CD4-positive, CD25-positive, alpha-beta regulatory T cell (primary cell): ENCODE results near the gene PIGN. TPM values are rescaled to one million over a fixed set of nuclear protein-coding genes. Genes with fewer than 3 reads are reported as not detected.

Source experiments
- ATAC-seq, 2 donors: fragments of 150-1000 bp; cut with Tn5 transposase; one replicate each; pipeline ENCODE4 v1.10.0; 2021; ENCODE audit warnings: low read depth in 2 of 2, moderate number of reproducible peaks in 2 of 2, moderate library complexity in 1 of 2
- DNase-seq, 3 donors: peaks; one replicate each; pipeline versions ENCODE4 v3.0.0 to v3.0.0-alpha.2; 2012 to 2022; ENCODE audit warnings: mixed read lengths in 1 of 3
- H3K27ac ChIP-seq: one replicate; pipeline ENCODE4 v1.7.0; 2013; ENCODE audit warnings: mild to moderate bottlenecking, low read length; ENCODE audit not compliant: insufficient read depth, poor library complexity, severe bottlenecking
- H3K27me3 ChIP-seq: one replicate; pipeline ENCODE4 v1.7.0; 2013; ENCODE audit warnings: low read length; ENCODE audit not compliant: control insufficient read depth, insufficient read depth
- H3K36me3 ChIP-seq: one replicate; pipeline ENCODE4 v1.7.0; 2013; ENCODE audit warnings: mild to moderate bottlenecking, low read length, moderate library complexity; ENCODE audit not compliant: control insufficient read depth, insufficient read depth
- H3K4me1 ChIP-seq: 2 replicates; pipeline ENCODE4 v1.7.0; 2013; ENCODE audit warnings: mild to moderate bottlenecking, low read length; ENCODE audit not compliant: insufficient read depth, control insufficient read depth, poor library complexity, severe bottlenecking
- H3K4me3 ChIP-seq: one replicate; pipeline ENCODE4 v1.7.0; 2013; ENCODE audit warnings: low read depth, mild to moderate bottlenecking, low read length, moderate library complexity
- H3K9me3 ChIP-seq, 2 experiments: 1 replicate in 1 of 2; 2 replicates in 1 of 2; pipeline ENCODE4 v1.7.0; 2013; ENCODE audit warnings: low read length in 2 of 2, mild to moderate bottlenecking in 1 of 2, moderate library complexity in 1 of 2; ENCODE audit not compliant: control insufficient read depth in 2 of 2
- H3K27ac Mint-ChIP-seq, 3 donors: one replicate each; pipeline ENCODE4 v1.8.0; 2020 to 2022; ENCODE audit warnings: mild to moderate bottlenecking in 3 of 3, mixed read lengths in 3 of 3, moderate library complexity in 2 of 3
- H3K27me3 Mint-ChIP-seq: one replicate; pipeline ENCODE4 v1.8.0; 2022; ENCODE audit warnings: mild to moderate bottlenecking, mixed read lengths
- H3K36me3 Mint-ChIP-seq: one replicate; pipeline ENCODE4 v1.8.0; 2020; ENCODE audit warnings: mixed read lengths
- H3K4me1 Mint-ChIP-seq, 4 donors: one replicate each; pipeline ENCODE4 v1.8.0; 2020 to 2022; ENCODE audit warnings: mixed read lengths in 4 of 4, mild to moderate bottlenecking in 1 of 4
- H3K4me3 Mint-ChIP-seq, 4 donors: one replicate each; pipeline ENCODE4 v1.8.0; 2020 to 2022; ENCODE audit warnings: mild to moderate bottlenecking in 4 of 4, mixed read lengths in 4 of 4, moderate library complexity in 3 of 4
- H3K9me3 Mint-ChIP-seq, 7 donors: one replicate each; pipeline ENCODE4 v1.8.0; 2020 to 2022; ENCODE audit warnings: mixed read lengths in 7 of 7, mild to moderate bottlenecking in 3 of 7, moderate library complexity in 2 of 7
- polyA plus RNA-seq, 4 donors: library from polyadenylated mRNA; unstranded; fragments of 300-500 nt; fragmentation: Illumina TruSeq; gene quantifications; one replicate each; pipeline ENCODE4 v1.2.3, GENCODE V29; 2021
- total RNA-seq: library from RNA; stranded (reverse); gene quantifications from one replicate; pipeline ENCODE4 v1.2.3, GENCODE V29; 2022

Gene PIGN
- total and polyA plus RNA-seq, 5 donors from 2014 or later: 11.1 to 14.6 (median 12.0) TPM

DNA sequence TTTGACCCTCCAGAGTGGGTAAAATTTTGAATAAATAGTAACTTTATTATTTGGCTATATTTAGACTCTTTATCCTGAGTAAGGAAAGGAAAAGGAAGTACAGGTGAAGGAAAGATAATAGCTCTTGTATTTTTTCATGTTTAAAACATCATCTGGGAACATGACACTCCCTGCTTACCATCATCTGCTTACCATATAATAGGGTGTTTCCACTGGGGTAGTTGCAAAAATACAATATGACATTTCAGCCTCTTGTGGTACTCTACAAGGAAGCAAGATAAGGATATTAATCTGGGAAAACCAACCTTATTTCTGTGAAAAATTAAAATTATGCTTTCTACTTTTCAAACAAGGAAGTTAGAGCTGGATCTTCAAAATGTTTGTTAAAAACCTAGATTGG is 10.1 kb upstream of the PIGN start:
- H3K27me3 ChIP-seq: no peaks in the 10 kb centered on the region
- no peaks in the 10 kb centered on the region for H3K9me3 Mint-ChIP-seq
- no peaks in the 10 kb centered on the region for H3K27me3 Mint-ChIP-seq
- H3K4me3 Mint-ChIP-seq: peak overlapping the region in 1 of 4 donors; percentile 30
- no peak overlapping the region for H3K4me3 ChIP-seq
- H3K4me1 Mint-ChIP-seq: peaks cover 39 to 80% (median 69%) of the 10 kb centered on the region in 4 donors
- DNase-seq (no peak), ATAC-seq (no peak)
- H3K4me1 ChIP-seq: peaks cover 37% of the 10 kb centered on the region
- H3K27ac Mint-ChIP-seq: peak overlapping the region in 1 of 3 donors; percentile 61
- H3K36me3 Mint-ChIP-seq: peaks cover 18% of the 10 kb centered on the region
- no peak overlapping the region for H3K27ac ChIP-seq
- no peaks in the 10 kb centered on the region for H3K9me3 ChIP-seq
- no peaks in the 10 kb centered on the region for H3K36me3 ChIP-seq

DNA sequence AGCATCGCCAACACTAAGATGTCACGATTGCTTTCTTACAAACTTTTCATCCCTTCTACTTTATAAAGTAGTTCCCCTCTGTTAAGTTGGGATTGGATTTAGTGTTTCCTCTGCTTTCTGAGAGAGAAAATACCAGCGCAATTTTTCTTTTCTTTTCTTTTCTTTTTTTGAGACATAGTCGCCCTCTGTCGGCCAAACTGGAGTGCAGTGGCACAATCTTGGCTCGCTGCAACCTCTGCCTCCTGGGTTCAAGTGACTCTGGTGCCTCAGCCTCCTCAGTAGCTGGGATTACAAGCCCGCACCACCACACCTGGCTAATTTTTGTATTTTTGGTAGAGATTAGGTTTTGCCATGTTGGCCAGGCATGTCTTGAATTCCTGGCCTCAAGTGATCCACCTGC is 9.2 kb upstream of the PIGN start:
- H3K36me3 Mint-ChIP-seq: peaks cover 25% of the 10 kb centered on the region
- ATAC-seq (no peak), DNase-seq (no peak)
- H3K9me3 ChIP-seq: no peaks in the 10 kb centered on the region
- no peaks in the 10 kb centered on the region for H3K27me3 Mint-ChIP-seq
- peak overlapping the region in 2 of 4 donors; percentile 30 to 32 for H3K4me3 Mint-ChIP-seq
- peak overlapping the region in 1 of 3 donors; percentile 48 for H3K27ac Mint-ChIP-seq
- H3K27ac ChIP-seq: no peak overlapping the region
- no peak overlapping the region for H3K4me3 ChIP-seq
- H3K27me3 ChIP-seq: no peaks in the 10 kb centered on the region
- H3K36me3 ChIP-seq: no peaks in the 10 kb centered on the region
- H3K4me1 Mint-ChIP-seq: peaks cover 46 to 87% (median 78%) of the 10 kb centered on the region in 4 donors
- peaks cover 45% of the 10 kb centered on the region for H3K4me1 ChIP-seq
- H3K9me3 Mint-ChIP-seq: peaks cover 0 to 3% (median 0%) of the 10 kb centered on the region in 7 donors

DNA sequence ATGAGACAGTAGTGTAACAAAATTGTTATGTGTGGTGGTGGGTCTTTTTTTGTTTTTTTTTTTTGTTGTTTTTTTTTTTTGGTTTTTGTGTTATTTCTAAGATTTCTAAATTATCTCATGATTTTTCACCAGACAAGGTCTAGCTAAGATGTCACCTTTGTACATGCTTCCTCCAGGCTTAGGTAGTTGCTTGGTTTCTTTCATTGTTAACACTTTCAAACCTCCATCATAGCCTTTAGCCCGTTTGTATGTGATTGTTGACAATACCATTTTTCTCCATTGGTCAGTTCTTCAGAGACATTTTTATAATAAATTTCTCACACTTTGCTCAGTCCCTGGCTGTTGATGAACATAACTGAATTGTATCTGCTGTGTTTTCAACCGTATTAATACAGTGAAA is 2.4 kb upstream of the PIGN start:
- Mint-ChIP-seq H3K36me3 (peaks cover 31% of the 10 kb centered on the region), H3K9me3 (peaks cover 0 to 3% (median 0%) of the 10 kb centered on the region in 7 donors), H3K27me3 (no peaks in the 10 kb centered on the region), H3K4me3 (peak overlapping the region; percentile 98 to 100 (median 100)), H3K27ac (peak overlapping the region in 1 of 3 donors; percentile 98), H3K4me1 (peaks cover 20 to 89% (median 62%) of the 10 kb centered on the region in 4 donors)
- peaks cover 69% of the 10 kb centered on the region for H3K4me1 ChIP-seq
- no peaks in the 10 kb centered on the region for H3K27me3 ChIP-seq
- no peaks in the 10 kb centered on the region for H3K36me3 ChIP-seq
- no peak for DNase-seq
- H3K4me3 ChIP-seq: peak overlapping the region; percentile 96
- H3K9me3 ChIP-seq: no peaks in the 10 kb centered on the region
- no peak for ATAC-seq
- no peak overlapping the region for H3K27ac ChIP-seq

DNA sequence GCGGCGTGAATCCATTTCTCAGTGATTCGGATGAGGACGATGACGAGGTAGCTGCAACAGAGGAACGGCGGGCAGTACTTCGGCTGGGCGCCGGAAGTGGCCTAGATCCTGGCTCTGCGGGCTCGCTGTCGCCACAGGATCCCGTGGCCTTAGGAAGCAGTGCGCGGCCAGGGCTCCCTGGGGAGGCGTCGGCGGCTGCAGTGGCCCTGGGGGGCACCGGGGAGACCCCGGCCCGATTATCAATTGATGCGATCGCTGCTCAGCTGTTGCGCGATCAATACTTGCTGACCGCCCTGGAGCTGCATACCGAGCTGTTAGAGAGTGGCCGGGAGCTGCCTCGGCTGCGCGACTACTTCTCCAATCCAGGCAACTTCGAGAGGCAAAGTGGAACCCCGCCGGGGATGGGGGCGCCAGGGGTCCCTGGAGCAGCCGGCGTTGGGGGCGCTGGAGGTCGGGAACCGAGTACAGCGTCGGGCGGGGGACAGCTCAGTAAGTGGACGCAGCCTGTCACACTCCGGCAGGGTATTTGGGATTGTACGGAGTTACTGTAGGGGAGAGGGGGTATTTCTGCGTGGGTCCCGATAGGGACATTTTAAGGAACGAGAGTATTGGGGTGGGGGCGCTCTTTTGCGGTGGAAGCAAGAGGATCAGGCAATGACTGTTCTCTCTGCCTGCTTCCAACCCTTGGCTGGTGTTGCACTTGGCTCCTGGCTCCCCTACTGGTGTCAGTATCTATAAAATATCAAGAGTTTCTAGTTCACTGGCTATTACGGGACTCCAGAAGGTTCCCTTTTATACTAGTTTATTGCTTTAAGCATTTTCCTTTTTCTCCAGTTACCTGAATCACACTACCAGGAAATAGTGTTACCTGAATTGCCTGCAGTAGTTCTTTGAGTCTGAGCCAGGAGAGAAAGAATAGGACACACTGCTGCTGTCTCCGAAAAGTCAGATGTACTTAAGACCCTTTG is 971 bp upstream of the PIGN start:
- peaks cover 60% of the 10 kb centered on the region for H3K4me1 ChIP-seq

DNA sequence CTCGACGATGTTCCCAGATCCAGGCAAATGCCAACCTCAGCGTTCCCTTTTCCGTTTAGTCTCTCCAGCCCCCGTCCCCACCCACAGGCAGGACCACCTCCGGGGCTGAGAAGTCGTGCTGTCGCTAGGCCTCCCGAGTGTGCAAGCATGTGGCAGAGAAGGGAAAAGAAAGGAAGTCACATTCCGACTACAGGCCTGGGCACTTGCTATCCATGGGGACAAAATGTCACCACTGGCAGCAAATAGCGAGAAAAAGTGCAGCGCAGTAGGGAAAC is 420 bp downstream of the PIGN start:
- Histone ChIP-seq H3K36me3 (no peaks in the 10 kb centered on the region), H3K4me1 (peaks cover 47% of the 10 kb centered on the region), H3K27ac (peak overlapping the region; percentile 72), H3K4me3 (peak overlapping the region; percentile 91), H3K9me3 (no peaks in the 10 kb centered on the region), H3K27me3 (no peaks in the 10 kb centered on the region)
- Mint-ChIP-seq H3K4me1 (peaks cover 19 to 67% (median 41%) of the 10 kb centered on the region in 4 donors), H3K4me3 (peak overlapping the region; percentile 98 to 100 (median 100)), H3K27me3 (peaks cover 4% of the 10 kb centered on the region), H3K27ac (peak overlapping the region; percentile 45 to 99 (median 98)), H3K36me3 (peaks cover 7% of the 10 kb centered on the region), H3K9me3 (peaks cover 0 to under 1% (median 0%) of the 10 kb centered on the region in 7 donors)
- ATAC-seq: no peak
- DNase-seq: no peak

More for the DNA sequence above, 971 bp upstream of the PIGN start:
- H3K27ac Mint-ChIP-seq: peak overlapping the region; percentile 88 to 99 (median 98)
- peaks cover 0 to 3% (median 0%) of the 10 kb centered on the region in 7 donors for H3K9me3 Mint-ChIP-seq
- H3K4me3 Mint-ChIP-seq: peak overlapping the region; percentile 98 to 100 (median 100)
- peaks cover 21% of the 10 kb centered on the region for H3K36me3 Mint-ChIP-seq
- H3K27me3 Mint-ChIP-seq: peaks cover 4% of the 10 kb centered on the region
- peaks cover 23 to 79% (median 54%) of the 10 kb centered on the region in 4 donors for H3K4me1 Mint-ChIP-seq
- Histone ChIP-seq H3K27ac (peak overlapping the region; percentile 53), H3K4me3 (peak overlapping the region; percentile 96), H3K36me3 (no peaks in the 10 kb centered on the region), H3K27me3 (no peaks in the 10 kb centered on the region), H3K9me3 (no peaks in the 10 kb centered on the region)
- DNase-seq (peak in 2 of 3 donors; percentile 20 to 44), ATAC-seq (no peak)

DNA sequence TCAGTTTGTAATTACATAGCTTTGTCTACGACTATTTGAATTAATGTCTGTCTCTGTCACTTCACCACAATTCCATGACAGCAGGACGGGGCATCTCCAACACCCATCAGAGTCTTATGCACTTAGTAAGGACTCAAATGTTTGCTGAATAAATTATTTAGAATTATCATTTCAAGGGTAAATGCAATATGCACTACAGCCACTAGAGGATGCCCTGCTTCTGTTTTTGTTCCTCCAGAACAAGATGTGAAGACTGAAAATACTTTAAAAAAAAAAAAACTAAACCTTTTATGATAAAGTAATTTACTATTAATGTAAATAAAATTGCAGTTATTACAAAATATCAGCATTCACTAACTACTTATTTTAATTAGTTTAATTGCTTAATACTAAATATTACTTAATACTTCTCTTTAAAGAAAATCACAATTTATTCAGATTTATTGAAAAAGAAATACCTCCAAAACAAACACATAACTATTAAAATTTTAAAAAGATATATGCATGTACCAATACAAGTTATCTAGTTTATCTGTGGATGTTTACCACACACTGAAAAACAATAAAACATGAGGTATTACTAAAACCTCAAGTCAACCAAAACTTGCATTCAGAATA is 3.2 kb downstream of the PIGN start:
- Histone ChIP-seq H3K4me3 (no peak overlapping the region), H3K4me1 (peaks cover 20% of the 10 kb centered on the region), H3K36me3 (no peaks in the 10 kb centered on the region), H3K27ac (no peak overlapping the region), H3K9me3 (no peaks in the 10 kb centered on the region), H3K27me3 (no peaks in the 10 kb centered on the region)
- no peak for ATAC-seq
- peaks cover 4% of the 10 kb centered on the region for H3K27me3 Mint-ChIP-seq
- no peak overlapping the region for H3K4me3 Mint-ChIP-seq
- peaks cover 8 to 44% (median 20%) of the 10 kb centered on the region in 4 donors for H3K4me1 Mint-ChIP-seq
- H3K36me3 Mint-ChIP-seq: peaks cover 6% of the 10 kb centered on the region
- DNase-seq: peak; percentile 19 to 82 (median 64)
- no peaks in the 10 kb centered on the region for H3K9me3 Mint-ChIP-seq
- H3K27ac Mint-ChIP-seq: no peak overlapping the region

DNA sequence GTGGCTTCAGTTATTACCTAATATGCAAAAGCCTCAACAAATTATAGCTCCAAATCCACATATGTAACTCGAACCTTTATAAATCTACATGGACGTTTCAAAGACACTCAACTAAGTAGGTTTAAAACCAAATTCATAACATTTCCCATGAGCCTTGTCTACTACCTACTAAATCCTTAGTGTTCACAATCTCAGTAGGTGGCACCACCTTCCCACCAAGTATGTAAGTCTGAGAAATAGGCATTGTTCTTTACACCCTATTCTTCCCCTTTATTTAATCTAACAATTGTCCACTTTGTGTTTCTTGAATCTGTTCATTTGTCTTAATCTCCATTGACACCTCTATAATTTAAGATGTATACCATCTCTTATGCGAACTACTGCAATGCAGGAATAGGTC is 4.6 kb downstream of the PIGN start:
- no peak overlapping the region for H3K27ac Mint-ChIP-seq
- DNase-seq: no peak
- ATAC-seq: no peak
- H3K36me3 Mint-ChIP-seq: peaks cover 6% of the 10 kb centered on the region
- H3K4me3 Mint-ChIP-seq: no peak overlapping the region
- peaks cover 4% of the 10 kb centered on the region for H3K27me3 Mint-ChIP-seq
- no peaks in the 10 kb centered on the region for H3K36me3 ChIP-seq
- no peaks in the 10 kb centered on the region for H3K9me3 ChIP-seq
- H3K4me3 ChIP-seq: no peak overlapping the region
- peaks cover 0 to 1% (median 0%) of the 10 kb centered on the region in 7 donors for H3K9me3 Mint-ChIP-seq
- H3K27me3 ChIP-seq: no peaks in the 10 kb centered on the region
- peaks cover 12 to 35% (median 19%) of the 10 kb centered on the region in 4 donors for H3K4me1 Mint-ChIP-seq
- H3K27ac ChIP-seq: no peak overlapping the region
- H3K4me1 ChIP-seq: peaks cover 10% of the 10 kb centered on the region
